ENCODE results near the gene NSFL1C.

The NSFL1C gene

DNA sequence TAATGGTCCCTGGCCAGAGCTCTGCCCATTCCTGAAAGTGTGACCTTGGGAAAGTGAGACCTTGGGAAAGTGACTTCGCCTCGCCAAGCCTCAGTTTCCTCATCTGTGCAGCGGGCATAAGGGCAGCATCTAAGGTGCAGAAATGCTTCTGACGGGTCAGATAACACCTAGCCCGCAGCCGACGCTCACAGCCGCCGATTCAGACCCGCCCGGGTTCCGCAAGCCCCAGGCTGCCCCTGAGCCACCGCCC lies 74.3 kb downstream of the NSFL1C start:
- TF ChIP-seq, protein P1, sequence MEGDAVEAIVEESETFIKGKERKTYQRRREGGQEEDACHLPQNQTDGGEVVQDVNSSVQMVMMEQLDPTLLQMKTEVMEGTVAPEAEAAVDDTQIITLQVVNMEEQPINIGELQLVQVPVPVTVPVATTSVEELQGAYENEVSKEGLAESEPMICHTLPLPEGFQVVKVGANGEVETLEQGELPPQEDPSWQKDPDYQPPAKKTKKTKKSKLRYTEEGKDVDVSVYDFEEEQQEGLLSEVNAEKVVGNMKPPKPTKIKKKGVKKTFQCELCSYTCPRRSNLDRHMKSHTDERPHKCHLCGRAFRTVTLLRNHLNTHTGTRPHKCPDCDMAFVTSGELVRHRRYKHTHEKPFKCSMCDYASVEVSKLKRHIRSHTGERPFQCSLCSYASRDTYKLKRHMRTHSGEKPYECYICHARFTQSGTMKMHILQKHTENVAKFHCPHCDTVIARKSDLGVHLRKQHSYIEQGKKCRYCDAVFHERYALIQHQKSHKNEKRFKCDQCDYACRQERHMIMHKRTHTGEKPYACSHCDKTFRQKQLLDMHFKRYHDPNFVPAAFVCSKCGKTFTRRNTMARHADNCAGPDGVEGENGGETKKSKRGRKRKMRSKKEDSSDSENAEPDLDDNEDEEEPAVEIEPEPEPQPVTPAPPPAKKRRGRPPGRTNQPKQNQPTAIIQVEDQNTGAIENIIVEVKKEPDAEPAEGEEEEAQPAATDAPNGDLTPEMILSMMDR (IDR thresholded peaks at IDR 0.05; ENCODE audit: borderline replicate concordance, control extremely low read depth, extremely low read depth, insufficient read depth, missing control alignments), result no peak
- in situ Hi-C loops (cut with MboI; ENCODE audit: low sequenced_read_pairs, unreplicated experiment), result no loop called here
- DNase-seq (ENCODE audit: low spot score), result no peak

Measured in GM13976 (cell line).